GM12878 (cell line): ENCODE measurements around the gene YKT6. TPM values are rescaled to one million over a fixed set of nuclear protein-coding genes. Genes with fewer than 3 reads are reported as not detected.

Source experiments
- ATAC-seq: fragments of 200-7000 bp; cut with Tn5 transposase; 3 replicates; pipeline ENCODE4 v1.9.1; 2020; ENCODE audit warnings: mild to moderate bottlenecking, moderate library complexity
- BruUV-seq: library from RNA; stranded (reverse); fragments of 400-500 nt; replicated peaks from 2 replicates; lab custom pipeline; 2021; lab: Mats Ljungman, UMichigan
- CTCF ChIA-PET: fragments of 300-600 bp; sonication (Branson Sonifier 250); formaldehyde crosslinking; extraction: SDS; loops from one replicate; lab custom pipeline; 2021; ENCODE audit warnings: inconsistent platforms; lab: Yijun Ruan, JAX
- POLR2A ChIA-PET: fragments of 350-600 bp; formaldehyde crosslinking; extraction: SDS; loops from one replicate; lab custom pipeline; 2021; ENCODE audit warnings: inconsistent platforms; lab: Charles Lee
- RAD21 ChIA-PET: fragments of 300-600 bp; sonication (Branson Sonifier 250); formaldehyde crosslinking; loops from one replicate; lab custom pipeline; 2023; ENCODE audit warnings: antibody characterized with exemption; ENCODE audit not compliant: unreplicated experiment; lab: Charles Lee
- SMC1A ChIA-PET: fragments of 300-600 bp; sonication (Branson Sonifier 250); formaldehyde crosslinking; loops from one replicate; lab custom pipeline; 2023; ENCODE audit not compliant: unreplicated experiment, uncharacterized antibody; lab: Charles Lee
- DNase-seq: peaks from one replicate; pipeline ENCODE4 v3.0.0-alpha.2; 2011; ENCODE audit warnings: low read depth, low spot score
- FAIRE-seq: peaks from 3 replicates; lab custom pipeline; 2011; peaks lifted over from hg19 to GRCh38; lab: Jason Lieb, UNC
- H2AFZ ChIP-seq: 2 replicates; pipeline ENCODE4 v1.6.0; 2011; ENCODE audit warnings: low read depth, low read length, control low read depth; ENCODE audit not compliant: control insufficient read depth
- H3K27ac ChIP-seq: 2 replicates; pipeline ENCODE4 v1.5.1; 2011; ENCODE audit warnings: control low read depth; ENCODE audit not compliant: control insufficient read depth, insufficient read depth
- H3K27me3 ChIP-seq, 2 experiments: replicated peaks in 1 of 2; 2 replicates each; pipeline versions ENCODE4 v1.6.0 to v1.6.1; 2011; ENCODE audit warnings: low read length in 1 of 2; ENCODE audit not compliant: control insufficient read depth in 2 of 2, insufficient read depth in 2 of 2
- H3K36me3 ChIP-seq, 2 experiments: 2 replicates each; pipeline ENCODE4 v1.5.1; 2011; ENCODE audit warnings: low read length in 1 of 2; ENCODE audit not compliant: control insufficient read depth in 2 of 2, insufficient read depth in 2 of 2
- H3K4me1 ChIP-seq: 2 replicates; pipeline ENCODE4 v1.6.1; 2011; ENCODE audit warnings: mild to moderate bottlenecking, low read length, moderate library complexity, mixed read lengths; ENCODE audit not compliant: control insufficient read depth, insufficient read depth
- H3K4me2 ChIP-seq: 2 replicates; pipeline ENCODE4 v1.6.0; 2011; ENCODE audit warnings: control low read depth; ENCODE audit not compliant: control insufficient read depth, insufficient read depth
- H3K4me3 ChIP-seq: fragments of 200-600 bp; sonication (generic); 2 replicates; pipeline ENCODE4 v1.5.1; 2016
- H3K79me2 ChIP-seq: 2 replicates; pipeline ENCODE4 v1.6.0; 2011; ENCODE audit warnings: low read length; ENCODE audit not compliant: control insufficient read depth, insufficient read depth
- H3K9ac ChIP-seq: 2 replicates; pipeline ENCODE4 v1.8.0; 2011; ENCODE audit warnings: low read length, control low read depth, mixed read lengths; ENCODE audit not compliant: control insufficient read depth, insufficient read depth
- H3K9me3 ChIP-seq: replicated peaks from 3 replicates; pipeline ENCODE4 v1.5.1; 2011; ENCODE audit warnings: mild to moderate bottlenecking, low read length; ENCODE audit not compliant: control insufficient read depth, insufficient read depth
- H4K20me1 ChIP-seq: 2 replicates; pipeline ENCODE4 v1.6.0; 2011; ENCODE audit not compliant: control insufficient read depth, insufficient read depth
- CBX5 ChIP-seq: sonication (generic); IDR thresholded peaks from 2 replicates; pipeline ENCODE4 v1.6.1; 2016; ENCODE audit warnings: low read depth, moderate library complexity, mild to moderate bottlenecking, inconsistent platforms
- CREM ChIP-seq: IDR thresholded peaks from 2 replicates; pipeline ENCODE4 v1.6.1; 2014; ENCODE audit warnings: antibody characterized with exemption, low read depth
- FOXK2 ChIP-seq: fragments of 450-650 bp; IDR thresholded peaks from 2 replicates; pipeline ENCODE4 v1.6.1; 2017; ENCODE audit warnings: mild to moderate bottlenecking, moderate library complexity
- MEF2A ChIP-seq: IDR thresholded peaks from 2 replicates; pipeline ENCODE4 v1.6.1; 2011; ENCODE audit warnings: low read depth, mild to moderate bottlenecking, low read length, moderate library complexity; ENCODE audit not compliant: insufficient read depth
- MTA2 ChIP-seq: fragments of 450-650 bp; IDR thresholded peaks from 2 replicates; pipeline ENCODE4 v1.6.1; 2016; ENCODE audit warnings: low read depth, mild to moderate bottlenecking, moderate library complexity
- MTA3 ChIP-seq: IDR thresholded peaks from 2 replicates; pipeline ENCODE4 v1.6.1; 2012; ENCODE audit warnings: low read length, inconsistent platforms, borderline replicate concordance
- PML ChIP-seq: IDR thresholded peaks from 2 replicates; pipeline ENCODE4 v1.6.1; 2012; ENCODE audit warnings: low read length, inconsistent platforms
- RAD21 ChIP-seq: IDR thresholded peaks from 2 replicates; pipeline ENCODE4 v1.6.1; 2011; ENCODE audit warnings: mild to moderate bottlenecking, low read depth, low read length, moderate library complexity; ENCODE audit not compliant: insufficient read depth
- SPI1 ChIP-seq: IDR thresholded peaks from 2 replicates; pipeline ENCODE4 v1.6.1; 2011; ENCODE audit warnings: low read depth, mild to moderate bottlenecking, low read length, moderate library complexity, borderline replicate concordance; ENCODE audit not compliant: insufficient read depth
- WGBS: methylation state at CpG from one replicate; pipeline ENCODE4 v1.1.6; 2016; ENCODE audit warnings: low lambda C conversion rate; ENCODE audit not compliant: insufficient replicate concordance, insufficient coverage; ENCODE audit errors: missing lambda C conversion rate; 5-methylcytosine and 5-hydroxymethylcytosine counted together
- in situ Hi-C: fragments of 300-500 bp; cut with MboI; formaldehyde crosslinking; loops from 9 replicates; pipeline ENCODE4 v1.14.3; 2018; ENCODE audit warnings: mixed read lengths
- intact Hi-C: fragments of 100-400 bp; cut with micrococcal nuclease; formaldehyde crosslinking; loops from one replicate; pipeline ENCODE4 v1.14.2; 2022; ENCODE audit not compliant: unreplicated experiment
- polyA plus RNA-seq, 11 experiments: library from polyadenylated mRNA; depleted of rRNA in 4 of 11; unstranded in 6 of 11; stranded (reverse) in 5 of 11; fragments of >200 nt; fragmentation: Nextera tagmentation in 4 of 11; fragmentation: Illumina TruSeq in 1 of 11; extraction: Ambion mirVana in 4 of 11; extraction: Trizol in 1 of 11; gene quantifications; 1 replicate in 1 of 11; 2 replicates in 10 of 11; pipeline versions ENCODE4 v1.2.1 to v1.2.3, GENCODE V29; 2011 to 2016; ENCODE audit warnings: inconsistent platforms in 2 of 11, missing spikeins in 2 of 11, low read depth in 1 of 11
- total RNA-seq, 4 experiments: library from RNA; depleted of rRNA in 3 of 4; stranded (reverse); fragments of >200 nt in 3 of 4; fragmentation: Illumina TruSeq in 1 of 4; extraction: Trizol in 1 of 4; gene quantifications; 2 replicates each; pipeline versions ENCODE4 v1.2.1 to v1.2.3, GENCODE V29; 2013 to 2021
- TF ChIP-seq, protein P1 (sequence below): fragments of 450-650 bp; IDR thresholded peaks from 2 replicates; pipeline ENCODE4 v1.6.1; 2016; ENCODE audit warnings: mild to moderate bottlenecking
- TF ChIP-seq, protein P2 (sequence below): fragments of 450-650 bp; IDR thresholded peaks from 2 replicates; pipeline ENCODE4 v1.6.1; 2017; ENCODE audit warnings: low read depth, mild to moderate bottlenecking, moderate library complexity
- TF ChIP-seq, protein P3 (sequence below): fragments of 450-650 bp; formaldehyde crosslinking; IDR thresholded peaks from 2 replicates; pipeline ENCODE4 v1.4.0; 2020; ENCODE audit warnings: mild to moderate bottlenecking, moderate library complexity
- TF ChIP-seq, protein P4 (sequence below): fragments of 450-650 bp; IDR thresholded peaks from 2 replicates; pipeline ENCODE4 v1.6.1; 2017; ENCODE audit warnings: borderline replicate concordance
- TF ChIP-seq, protein P5 (sequence below): IDR thresholded peaks from 2 replicates; pipeline ENCODE4 v1.6.1; 2011; ENCODE audit warnings: borderline replicate concordance, low read depth, mild to moderate bottlenecking, moderate library complexity, mixed read lengths, low read length; ENCODE audit not compliant: insufficient read depth; ENCODE audit errors: extremely low read length

Gene YKT6
- total and polyA plus RNA-seq, 10 of the 15 experiments (the other 5 are each of a cell fraction or from before 2014, with no cell fraction given): 1.7 to 95.2 (median 70.5) TPM

DNA sequence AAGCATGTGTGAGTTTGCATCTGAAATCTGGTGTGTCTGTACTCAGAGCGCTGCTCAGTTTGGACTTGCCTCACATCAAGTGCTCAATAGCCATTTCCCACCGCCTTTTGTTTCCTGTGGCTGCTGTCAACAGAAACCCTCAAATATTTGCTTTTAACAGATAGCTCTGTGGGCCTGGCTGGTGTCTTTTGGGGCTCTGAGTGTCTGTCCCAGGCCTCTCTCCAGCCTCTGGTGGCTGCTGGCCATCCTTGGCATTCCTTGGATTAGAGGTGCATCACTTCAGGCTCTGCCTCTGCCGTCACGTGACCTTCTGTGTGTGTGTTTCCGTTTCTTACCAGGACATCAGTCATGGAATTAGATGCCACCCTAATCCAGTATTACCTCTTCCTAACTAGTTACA, 9.3 kb downstream of the YKT6 start:
- H3K27me3 ChIP-seq: no peaks in the 10 kb centered on the region
- intact Hi-C loops (no loop called here), in situ Hi-C loops (no loop called here)
- BruUV-seq: no TSS peak
- peaks cover 7% of the 10 kb centered on the region for H3K4me1 ChIP-seq
- 92% methylated on average over 5 of the region's 5 CpGs for WGBS
- H3K4me3 ChIP-seq: no peak overlapping the region
- H3K4me2 ChIP-seq: no peak overlapping the region
- H2AFZ ChIP-seq: no peak overlapping the region
- ChIA-PET CTCF (no interaction called here), RAD21 (no interaction called here), POLR2A (no interaction called here), SMC1A (no interaction called here)
- no peak for FAIRE-seq
- H3K9me3 ChIP-seq: no peaks in the 10 kb centered on the region
- H3K9ac ChIP-seq: no peak overlapping the region
- H4K20me1 ChIP-seq: no peaks in the 10 kb centered on the region; the same call in 1 of the 2 replicates
- H3K79me2 ChIP-seq: no peaks in the 10 kb centered on the region
- no peak for ATAC-seq
- H3K27ac ChIP-seq: no peak overlapping the region
- no peak for DNase-seq
- H3K36me3 ChIP-seq: peaks cover 32 to 33% of the 10 kb centered on the region in 2 experiments
- TF ChIP-seq MEF2A (no peak), PML (no peak), SPI1 (no peak), MTA3 (no peak), CBX5 (no peak), RAD21 (no peak), MTA2 (no peak), FOXK2 (no peak), CREM (no peak)
- TF ChIP-seq, protein P1, sequence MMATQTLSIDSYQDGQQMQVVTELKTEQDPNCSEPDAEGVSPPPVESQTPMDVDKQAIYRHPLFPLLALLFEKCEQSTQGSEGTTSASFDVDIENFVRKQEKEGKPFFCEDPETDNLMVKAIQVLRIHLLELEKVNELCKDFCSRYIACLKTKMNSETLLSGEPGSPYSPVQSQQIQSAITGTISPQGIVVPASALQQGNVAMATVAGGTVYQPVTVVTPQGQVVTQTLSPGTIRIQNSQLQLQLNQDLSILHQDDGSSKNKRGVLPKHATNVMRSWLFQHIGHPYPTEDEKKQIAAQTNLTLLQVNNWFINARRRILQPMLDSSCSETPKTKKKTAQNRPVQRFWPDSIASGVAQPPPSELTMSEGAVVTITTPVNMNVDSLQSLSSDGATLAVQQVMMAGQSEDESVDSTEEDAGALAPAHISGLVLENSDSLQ: no peak
- TF ChIP-seq, protein P2, sequence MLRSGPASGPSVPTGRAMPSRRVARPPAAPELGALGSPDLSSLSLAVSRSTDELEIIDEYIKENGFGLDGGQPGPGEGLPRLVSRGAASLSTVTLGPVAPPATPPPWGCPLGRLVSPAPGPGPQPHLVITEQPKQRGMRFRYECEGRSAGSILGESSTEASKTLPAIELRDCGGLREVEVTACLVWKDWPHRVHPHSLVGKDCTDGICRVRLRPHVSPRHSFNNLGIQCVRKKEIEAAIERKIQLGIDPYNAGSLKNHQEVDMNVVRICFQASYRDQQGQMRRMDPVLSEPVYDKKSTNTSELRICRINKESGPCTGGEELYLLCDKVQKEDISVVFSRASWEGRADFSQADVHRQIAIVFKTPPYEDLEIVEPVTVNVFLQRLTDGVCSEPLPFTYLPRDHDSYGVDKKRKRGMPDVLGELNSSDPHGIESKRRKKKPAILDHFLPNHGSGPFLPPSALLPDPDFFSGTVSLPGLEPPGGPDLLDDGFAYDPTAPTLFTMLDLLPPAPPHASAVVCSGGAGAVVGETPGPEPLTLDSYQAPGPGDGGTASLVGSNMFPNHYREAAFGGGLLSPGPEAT: no peak
- TF ChIP-seq, protein P3, sequence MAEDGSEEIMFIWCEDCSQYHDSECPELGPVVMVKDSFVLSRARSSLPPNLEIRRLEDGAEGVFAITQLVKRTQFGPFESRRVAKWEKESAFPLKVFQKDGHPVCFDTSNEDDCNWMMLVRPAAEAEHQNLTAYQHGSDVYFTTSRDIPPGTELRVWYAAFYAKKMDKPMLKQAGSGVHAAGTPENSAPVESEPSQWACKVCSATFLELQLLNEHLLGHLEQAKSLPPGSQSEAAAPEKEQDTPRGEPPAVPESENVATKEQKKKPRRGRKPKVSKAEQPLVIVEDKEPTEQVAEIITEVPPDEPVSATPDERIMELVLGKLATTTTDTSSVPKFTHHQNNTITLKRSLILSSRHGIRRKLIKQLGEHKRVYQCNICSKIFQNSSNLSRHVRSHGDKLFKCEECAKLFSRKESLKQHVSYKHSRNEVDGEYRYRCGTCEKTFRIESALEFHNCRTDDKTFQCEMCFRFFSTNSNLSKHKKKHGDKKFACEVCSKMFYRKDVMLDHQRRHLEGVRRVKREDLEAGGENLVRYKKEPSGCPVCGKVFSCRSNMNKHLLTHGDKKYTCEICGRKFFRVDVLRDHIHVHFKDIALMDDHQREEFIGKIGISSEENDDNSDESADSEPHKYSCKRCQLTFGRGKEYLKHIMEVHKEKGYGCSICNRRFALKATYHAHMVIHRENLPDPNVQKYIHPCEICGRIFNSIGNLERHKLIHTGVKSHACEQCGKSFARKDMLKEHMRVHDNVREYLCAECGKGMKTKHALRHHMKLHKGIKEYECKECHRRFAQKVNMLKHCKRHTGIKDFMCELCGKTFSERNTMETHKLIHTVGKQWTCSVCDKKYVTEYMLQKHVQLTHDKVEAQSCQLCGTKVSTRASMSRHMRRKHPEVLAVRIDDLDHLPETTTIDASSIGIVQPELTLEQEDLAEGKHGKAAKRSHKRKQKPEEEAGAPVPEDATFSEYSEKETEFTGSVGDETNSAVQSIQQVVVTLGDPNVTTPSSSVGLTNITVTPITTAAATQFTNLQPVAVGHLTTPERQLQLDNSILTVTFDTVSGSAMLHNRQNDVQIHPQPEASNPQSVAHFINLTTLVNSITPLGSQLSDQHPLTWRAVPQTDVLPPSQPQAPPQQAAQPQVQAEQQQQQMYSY (CRISPR knock-in tag): no peak
- TF ChIP-seq, protein P4, sequence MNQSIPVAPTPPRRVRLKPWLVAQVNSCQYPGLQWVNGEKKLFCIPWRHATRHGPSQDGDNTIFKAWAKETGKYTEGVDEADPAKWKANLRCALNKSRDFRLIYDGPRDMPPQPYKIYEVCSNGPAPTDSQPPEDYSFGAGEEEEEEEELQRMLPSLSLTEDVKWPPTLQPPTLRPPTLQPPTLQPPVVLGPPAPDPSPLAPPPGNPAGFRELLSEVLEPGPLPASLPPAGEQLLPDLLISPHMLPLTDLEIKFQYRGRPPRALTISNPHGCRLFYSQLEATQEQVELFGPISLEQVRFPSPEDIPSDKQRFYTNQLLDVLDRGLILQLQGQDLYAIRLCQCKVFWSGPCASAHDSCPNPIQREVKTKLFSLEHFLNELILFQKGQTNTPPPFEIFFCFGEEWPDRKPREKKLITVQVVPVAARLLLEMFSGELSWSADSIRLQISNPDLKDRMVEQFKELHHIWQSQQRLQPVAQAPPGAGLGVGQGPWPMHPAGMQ: no peak
- TF ChIP-seq, protein P5, sequence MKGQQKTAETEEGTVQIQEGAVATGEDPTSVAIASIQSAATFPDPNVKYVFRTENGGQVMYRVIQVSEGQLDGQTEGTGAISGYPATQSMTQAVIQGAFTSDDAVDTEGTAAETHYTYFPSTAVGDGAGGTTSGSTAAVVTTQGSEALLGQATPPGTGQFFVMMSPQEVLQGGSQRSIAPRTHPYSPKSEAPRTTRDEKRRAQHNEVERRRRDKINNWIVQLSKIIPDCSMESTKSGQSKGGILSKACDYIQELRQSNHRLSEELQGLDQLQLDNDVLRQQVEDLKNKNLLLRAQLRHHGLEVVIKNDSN: no peak
